Measurements from ENCODE around the gene TTLL10. TPM values are rescaled to one million over a fixed set of nuclear protein-coding genes. Genes with fewer than 3 reads are reported as not detected.

Gene TTLL10
- total RNA-seq, 1 donor from 2014 or later, result 0.71 TPM

DNA sequence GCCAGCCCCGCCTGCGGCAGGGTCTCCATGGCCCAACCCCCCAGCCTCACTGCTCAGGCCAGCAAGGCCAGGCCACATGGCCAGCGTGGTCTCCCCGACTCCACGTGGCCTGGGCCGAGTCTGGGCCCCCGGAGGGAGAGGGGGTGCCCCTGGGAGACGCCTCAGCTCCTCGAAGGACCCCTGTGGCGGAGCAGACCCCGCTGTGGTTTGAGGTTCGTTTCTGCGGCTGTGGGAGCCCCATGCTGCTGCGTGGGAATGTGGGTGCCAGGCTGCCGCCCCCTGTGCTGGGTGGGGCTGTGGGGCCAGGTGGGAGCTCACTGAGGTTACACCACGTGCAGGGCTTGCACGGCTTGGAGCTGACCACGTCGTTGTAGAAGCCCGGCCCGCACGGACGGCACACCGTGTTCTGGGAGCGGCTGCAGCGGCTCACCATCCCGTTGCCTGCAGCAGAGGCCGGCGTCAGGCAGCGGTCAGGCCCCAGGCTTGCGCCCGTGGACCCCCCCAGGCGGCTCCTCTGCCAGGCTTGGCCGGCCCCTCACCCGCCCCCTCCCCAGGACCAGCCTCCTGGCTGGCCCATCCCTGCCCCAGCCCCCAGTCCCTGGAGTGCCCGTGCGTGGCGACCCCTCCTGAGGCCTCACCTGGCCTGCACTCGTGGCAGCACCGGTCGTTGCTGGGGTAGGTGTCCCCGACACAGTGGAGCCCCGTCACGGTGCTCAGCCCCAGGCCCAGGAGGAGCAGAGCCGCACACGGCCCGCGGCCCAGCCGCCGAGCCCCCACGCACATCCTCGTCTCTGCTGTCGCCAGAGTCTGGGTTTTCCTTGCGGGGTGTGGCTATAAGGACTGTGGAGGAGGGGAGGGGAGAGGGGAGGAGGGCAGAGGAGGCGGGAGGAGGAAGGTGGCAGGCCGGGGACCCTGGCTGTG, 39.9 kb downstream of the TTLL10 start, which contains the start of gene TNFRSF4:
TNFRSF4 (minus strand) TSS at position 809 of the 921 bp plus-strand sequence; CDS start at position 783, 26 bp downstream.
- intact Hi-C loops (cut with DNase I), result no loop called here
- DNase-seq (ENCODE audit: low spot score) (no peak), ATAC-seq (no peak)

DNA sequence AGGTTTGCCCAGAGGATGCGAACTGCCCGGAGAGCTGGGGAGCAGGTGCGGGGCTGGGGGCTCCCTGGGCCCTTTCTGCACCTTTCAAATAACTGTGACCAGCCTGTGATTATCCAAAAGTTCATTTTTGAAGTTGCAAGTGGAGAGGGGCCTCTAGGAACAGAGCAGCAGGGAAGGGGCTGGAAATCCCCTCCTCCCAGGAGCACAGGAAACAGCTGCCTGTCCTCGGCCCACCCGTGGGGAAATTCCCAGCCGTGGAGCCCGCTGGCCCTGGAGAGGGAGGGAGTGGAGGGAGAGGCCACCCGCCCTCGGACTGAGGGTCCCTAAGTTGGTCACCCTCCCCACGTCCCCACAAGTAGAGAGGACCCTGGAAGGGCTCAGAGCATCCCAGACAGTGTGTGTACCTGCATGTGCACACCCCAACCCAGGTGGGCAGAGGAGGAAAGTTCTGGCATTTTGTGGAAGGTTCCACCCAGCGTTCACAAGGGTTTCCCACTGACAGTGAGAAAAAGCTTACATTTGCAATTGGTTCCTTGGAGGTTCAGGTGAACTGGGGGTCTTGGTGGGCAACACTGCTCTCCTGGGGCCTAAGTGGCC, 41.5 kb downstream of the TTLL10 start:
- intact Hi-C loops (cut with DNase I), result no loop called here
- no peak for ATAC-seq

DNA sequence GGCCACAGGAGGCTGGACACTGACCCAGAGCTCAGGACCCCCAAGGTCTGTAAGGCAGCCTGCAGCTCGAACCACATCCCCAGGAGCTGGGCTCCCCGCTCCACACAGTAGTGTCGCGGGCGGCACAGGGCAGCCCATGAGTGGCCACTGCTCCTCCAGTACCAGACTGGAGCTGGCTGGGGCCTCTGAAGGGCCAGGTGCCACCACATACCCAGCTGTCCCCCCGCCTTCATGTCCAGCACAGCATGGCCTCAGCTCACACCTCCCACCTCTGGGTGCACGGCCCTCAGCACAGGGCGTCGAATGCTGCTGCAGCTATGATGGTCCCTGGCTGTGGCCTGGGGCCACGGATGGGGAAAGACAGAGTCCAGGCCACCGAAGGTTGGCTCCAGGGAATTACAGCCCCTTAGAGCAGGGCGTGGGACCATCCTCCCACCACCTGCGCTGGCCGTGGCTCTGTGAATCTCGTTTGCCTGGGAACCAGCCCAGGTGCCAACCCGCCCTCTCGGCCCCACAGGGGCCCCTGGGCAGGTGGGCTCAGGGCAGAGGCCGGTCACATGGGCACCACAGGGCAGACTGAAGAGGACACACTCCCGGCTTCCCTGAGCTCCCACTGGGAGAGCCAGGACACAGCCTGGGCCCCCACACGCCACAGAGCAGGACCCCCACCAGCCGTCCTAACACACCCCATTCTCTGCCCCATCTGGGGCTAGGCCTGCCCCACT, 42.4 kb downstream of the TTLL10 start:
- intact Hi-C loops (cut with DNase I), result no loop called here
- DNase-seq (ENCODE audit: low spot score) (no peak), ATAC-seq (no peak)

More for the DNA sequence above, 41.5 kb downstream of the TTLL10 start:
- DNase-seq (ENCODE audit: low spot score), result no peak

DNA sequence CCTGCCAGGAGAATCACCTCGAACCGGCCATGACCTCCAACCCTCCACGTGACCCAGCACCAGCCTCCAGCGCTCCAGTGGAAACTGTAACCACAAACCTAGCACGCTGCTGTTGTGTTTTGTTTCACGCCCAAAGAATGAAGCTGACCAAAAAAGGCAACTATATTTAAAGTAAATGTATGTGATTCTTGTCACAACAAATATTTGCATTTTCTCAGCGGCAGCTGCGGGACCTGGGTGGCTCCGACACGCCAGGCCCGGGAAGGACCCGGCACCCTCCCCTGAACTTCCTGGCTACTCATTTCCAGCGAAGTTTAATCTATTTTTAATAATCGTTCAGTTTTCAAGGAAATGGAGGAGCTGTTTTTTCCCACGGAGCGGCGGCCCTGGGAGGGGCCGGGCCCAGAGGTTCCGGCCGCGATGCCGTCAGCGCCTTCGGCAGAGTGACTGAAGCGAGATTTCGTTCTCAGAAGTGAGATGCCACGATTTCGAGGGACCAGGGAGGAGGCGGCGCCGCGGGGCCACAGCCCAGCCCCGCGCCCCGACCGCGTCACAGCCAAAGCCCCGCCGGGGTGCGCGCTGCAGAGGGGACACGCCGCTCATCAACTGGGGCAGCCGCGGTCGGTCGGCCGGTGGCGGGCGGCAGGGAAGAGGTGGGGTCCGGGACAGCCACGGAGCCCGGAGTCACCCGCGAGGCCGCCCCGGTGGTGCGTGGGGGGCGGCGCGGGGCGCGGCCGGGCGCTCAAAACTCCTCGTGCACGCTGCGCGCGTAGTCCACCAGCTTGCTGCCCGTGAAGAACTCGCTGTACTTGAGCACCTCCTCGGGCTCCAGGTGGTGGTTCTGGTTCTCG, 43.3 kb downstream of the TTLL10 start:
- intact Hi-C loops (cut with DNase I), result no loop called here
- DNase-seq (ENCODE audit: low spot score) (no peak), ATAC-seq (no peak)

DNA sequence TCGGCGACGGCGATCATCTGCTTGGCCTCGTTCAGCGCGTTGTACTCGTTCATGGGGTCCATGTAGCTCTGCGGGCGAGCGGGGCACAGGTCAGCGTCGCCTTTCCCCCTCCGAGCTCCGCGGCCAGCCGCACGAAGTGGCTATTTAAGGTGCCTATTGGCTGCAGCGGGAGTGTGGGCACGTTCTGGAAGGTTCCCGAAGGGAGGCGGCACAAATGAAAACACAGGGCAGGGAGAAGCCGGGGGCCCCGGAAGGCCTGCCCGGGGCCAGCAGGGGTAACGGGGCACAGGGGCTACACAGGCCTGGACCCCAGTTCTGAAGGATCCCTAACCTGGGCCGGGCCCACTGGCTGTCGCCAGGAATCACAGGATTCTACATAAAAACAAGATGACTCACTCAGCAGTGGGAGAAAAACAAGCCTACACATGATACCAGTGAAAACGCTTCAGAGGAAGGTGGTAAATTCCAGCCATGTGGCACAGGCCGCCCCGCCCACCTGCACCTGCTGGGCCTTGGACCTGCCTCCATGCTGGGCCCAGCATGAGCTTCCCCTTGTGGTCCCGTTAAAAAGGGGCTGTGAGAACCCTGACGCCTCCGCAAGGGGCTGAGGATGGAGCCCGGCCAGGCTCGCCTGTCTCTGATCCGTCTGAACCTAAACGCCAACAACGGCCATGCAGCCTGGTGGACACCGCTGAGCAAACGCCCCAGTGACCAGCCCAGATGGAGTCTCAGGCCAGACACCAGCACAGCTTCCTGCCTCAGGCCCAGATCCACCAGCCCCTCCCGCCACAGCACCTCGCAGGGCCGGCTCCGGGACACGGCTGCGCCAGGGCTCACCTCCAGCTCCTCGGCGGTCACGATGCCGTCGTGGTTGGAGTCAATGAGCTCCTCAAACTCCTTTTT, 44.2 kb downstream of the TTLL10 start:
- DNase-seq (ENCODE audit: low spot score) (no peak), ATAC-seq (no peak)
- intact Hi-C loops (cut with DNase I), result no loop called here

DNA sequence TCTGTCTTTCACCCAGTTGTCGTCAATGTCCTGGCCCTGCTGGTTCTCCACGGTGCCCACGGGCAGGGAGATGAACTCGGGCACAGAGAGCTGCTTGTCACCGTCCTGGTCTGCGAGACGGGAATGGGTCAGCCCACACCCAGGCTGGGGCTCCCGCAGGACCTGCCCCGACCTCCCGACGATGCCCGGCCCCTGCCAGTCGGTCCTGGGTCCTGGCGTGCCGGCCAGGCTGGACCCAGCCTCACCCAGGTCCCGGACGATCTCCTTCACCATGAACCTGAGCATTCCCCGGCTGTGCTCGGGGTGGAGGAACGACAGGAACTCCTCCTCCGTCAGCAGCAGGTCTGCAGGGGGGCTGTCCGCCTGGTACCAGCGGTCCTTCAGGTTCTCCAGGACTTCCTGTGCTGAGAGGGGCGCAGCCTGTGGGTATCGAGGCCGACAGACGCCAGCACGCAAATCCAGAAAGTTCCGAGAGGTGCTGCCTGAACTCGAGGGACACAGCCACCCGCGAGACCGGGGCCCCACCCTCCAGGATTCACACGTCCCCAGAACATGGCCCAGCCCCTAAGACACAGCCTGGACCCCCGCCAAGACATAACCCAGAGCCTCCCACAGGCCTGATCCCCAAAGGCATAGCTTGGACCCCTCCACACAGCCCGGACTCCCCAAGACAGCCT, 45.0 kb downstream of the TTLL10 start:
- DNase-seq (ENCODE audit: low spot score) (no peak), ATAC-seq (no peak)
- intact Hi-C loops (cut with DNase I), result no loop called here

DNA sequence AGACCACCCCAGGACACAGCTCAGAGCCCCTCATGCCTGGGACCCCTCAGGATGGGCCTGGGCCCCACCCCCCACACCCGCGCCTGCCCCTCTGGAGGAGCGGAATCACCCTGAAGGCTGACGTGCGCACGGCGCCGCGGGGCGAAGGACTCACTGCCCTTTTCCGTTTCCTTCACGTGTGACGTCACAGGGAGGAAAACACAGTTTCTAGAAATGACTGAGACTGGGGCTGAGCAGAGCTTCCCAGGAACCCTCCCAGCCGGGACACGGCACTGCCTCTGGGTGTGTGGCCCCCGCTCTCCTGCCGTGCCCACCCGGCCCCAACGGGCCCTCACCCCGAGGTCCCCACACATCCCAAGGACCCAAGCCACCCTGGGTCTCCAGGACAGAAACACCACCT, 45.7 kb downstream of the TTLL10 start:
- DNase-seq (ENCODE audit: low spot score) (no peak), ATAC-seq (no peak)
- intact Hi-C loops (cut with DNase I), result no loop called here

DNA sequence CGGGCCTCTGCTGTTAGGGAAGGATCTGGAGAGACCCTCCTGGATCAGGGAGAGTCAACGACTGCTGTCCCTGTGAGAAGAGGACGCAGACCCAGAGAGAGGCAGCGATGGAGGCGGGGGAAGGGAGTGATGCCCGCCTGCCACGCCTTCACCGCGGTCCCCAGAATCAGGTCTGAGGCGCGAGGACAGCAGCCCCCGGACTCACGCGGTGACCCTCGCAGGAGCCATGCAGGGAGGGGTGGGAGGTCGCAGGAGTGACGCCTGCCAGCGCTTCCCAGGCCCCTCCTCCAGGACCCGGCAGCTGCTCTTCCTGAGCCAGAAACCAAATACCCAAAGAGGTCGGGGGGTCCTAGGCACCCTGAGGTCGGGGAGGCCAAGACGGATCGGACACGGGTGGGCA, 46.5 kb downstream of the TTLL10 start:
- ATAC-seq, result no peak
- intact Hi-C loops (cut with DNase I), result no loop called here

DNA sequence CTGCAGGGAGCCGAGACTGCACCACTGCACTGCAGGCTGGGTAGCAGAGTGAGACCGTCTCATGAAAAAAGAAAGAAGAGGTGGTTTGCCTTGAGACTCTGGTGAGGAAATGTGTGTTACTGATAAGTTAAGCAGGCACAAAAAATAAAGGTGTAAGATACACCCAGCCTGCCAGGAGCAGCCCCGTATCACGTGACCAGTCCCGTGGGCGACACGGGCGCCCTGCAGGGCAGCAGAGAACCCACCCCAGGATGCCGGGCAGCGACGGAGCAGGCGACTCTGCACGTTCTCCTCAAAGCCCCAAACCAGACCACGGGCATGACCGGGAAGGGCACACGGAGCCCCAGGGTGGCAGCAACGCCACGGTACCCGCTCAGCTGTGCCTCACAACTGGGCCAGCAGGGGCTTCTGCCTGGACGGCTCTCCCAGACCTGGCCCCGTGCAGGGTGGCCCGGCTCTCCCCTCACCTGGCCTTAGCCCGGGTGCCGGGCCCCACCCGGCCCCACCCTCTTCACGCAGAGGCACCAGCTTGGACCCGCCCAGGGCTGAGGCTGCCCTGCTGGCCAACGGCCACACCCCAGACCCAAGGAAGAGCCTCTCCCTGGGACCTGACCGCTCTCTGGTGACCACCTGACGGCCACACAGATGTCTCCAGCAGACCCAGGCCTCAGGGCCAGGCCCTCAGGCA, 48.4 kb downstream of the TTLL10 start:
- DNase-seq (ENCODE audit: low spot score), result no peak
- intact Hi-C loops (cut with DNase I), result no loop called here
- no peak for ATAC-seq

More for the DNA sequence above, 46.5 kb downstream of the TTLL10 start:
- no peak for DNase-seq (ENCODE audit: low spot score)

DNA sequence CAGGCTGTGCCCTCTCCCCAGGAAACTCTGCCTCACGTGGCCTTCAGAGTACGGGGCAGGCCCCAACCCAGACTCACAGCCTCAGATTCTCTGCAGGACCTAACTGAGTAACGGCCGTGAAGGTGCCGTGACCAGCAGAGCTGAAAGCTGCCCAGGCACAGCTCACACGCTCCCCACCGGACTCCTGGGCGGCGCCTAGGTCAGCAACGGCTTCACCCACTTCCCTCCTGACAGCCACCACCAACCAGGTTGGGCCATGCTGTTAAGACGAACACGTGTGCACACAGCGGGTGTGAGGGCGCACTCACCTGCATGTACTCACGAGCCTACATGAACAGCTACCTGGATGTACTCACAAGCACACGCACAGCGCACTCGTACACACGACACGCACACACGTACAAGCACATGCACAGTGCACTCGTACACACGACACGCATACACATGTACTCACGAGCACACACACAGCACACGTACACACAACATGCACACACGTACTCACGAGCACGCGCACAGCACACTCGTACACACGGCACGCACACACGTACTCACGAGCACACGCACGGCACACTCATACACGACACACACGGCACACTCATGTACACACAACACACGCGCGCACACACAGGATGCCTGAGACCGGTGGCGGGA, 49.0 kb downstream of the TTLL10 start:
- DNase-seq (ENCODE audit: low spot score) (no peak), ATAC-seq (no peak)
- intact Hi-C loops (cut with DNase I), result no loop called here

DNA sequence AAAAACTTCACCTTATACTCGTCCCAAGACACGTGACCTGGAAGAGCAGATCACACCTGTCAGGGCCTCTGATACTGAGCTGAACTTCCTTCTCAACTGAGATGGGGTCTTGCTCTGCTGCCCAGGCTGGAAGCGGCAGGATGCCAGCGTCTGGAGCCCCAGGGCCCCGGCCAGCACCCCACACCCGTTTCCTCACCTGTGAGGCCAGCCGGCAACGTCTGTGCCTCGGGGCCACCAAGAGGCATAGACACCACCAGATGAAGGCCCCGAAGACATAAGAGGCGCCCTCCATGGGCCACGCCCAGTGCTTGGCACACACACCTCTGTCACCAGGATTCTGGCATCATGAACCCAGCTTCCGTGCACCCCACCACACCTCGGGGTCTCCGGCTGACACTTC, 49.6 kb downstream of the TTLL10 start:
- DNase-seq (ENCODE audit: low spot score), result no peak
- intact Hi-C loops (cut with DNase I), result no loop called here
- ATAC-seq, result no peak

DNA sequence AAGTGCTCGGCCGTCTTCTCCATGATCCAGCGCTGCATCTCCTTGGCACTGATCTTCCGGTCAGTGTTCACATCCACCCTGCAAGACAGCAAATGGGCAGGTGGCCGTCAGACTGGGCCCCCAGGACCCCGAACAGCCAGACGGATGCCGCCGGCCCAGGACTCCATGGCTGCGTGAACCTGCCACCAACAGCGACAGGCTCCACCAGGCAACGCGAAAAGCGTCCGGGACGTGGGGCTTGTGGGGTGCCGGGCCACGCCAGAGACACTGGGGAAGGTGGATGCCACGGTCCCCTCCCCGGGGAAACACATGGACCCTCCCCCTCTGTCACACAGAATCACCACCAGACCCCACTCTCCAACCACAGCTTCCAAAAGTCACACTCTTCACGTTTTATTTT, 50.2 kb downstream of the TTLL10 start:
- ATAC-seq (no peak), DNase-seq (ENCODE audit: low spot score) (no peak)
- intact Hi-C loops (cut with DNase I), result no loop called here

DNA sequence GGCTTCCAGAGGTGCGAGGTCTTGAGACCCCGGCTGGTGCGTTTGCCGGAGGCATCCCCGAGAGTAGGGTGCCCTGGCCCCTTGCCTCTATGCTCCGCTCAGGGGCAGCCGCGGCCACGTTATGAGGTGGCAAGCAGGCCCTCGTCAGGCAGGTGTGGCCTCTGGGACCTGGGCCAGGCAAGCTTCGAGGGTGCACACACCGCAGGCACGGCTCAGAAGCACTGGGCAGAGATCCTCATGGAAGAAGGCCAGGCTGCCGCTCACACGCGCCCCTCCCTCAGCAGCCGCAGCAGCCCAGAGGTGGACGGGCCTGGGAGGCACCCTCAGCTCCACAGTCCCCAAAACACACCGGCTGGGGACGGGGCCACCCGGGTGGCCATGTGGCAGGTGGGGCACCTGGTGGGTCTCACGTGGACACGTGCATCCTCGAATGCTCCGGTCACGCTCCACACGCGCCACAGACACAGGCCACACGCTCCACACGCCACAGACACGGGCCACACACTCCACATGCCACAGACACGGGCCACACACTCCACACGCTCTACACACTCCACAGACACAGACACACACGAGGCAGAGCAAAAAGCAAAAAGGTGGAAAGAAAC, 51.7 kb downstream of the TTLL10 start:
- DNase-seq (ENCODE audit: low spot score) (no peak), ATAC-seq (no peak)
- intact Hi-C loops (cut with DNase I), result no loop called here

DNA sequence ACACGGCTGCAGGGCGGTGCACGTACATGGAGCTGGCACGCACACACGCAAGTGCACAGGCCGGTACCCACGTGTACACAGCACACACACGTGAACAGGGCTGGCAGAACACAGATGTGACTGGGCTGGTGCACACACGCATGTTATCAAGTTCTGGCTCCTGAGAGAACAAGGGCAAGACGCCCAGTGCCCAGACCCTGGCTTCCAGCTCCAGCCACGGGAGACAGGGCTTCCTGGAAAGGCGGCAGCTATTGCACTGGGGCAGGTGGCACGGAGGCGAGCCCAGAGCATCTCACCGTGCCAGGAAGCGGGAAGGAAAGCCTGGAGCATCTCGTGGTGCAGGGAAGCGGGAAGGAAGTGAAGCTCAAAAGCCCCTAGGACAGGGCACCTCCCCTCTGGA, 52.2 kb downstream of the TTLL10 start:
- DNase-seq (ENCODE audit: low spot score) (no peak), ATAC-seq (no peak)
- intact Hi-C loops (cut with DNase I), result no loop called here

DNA sequence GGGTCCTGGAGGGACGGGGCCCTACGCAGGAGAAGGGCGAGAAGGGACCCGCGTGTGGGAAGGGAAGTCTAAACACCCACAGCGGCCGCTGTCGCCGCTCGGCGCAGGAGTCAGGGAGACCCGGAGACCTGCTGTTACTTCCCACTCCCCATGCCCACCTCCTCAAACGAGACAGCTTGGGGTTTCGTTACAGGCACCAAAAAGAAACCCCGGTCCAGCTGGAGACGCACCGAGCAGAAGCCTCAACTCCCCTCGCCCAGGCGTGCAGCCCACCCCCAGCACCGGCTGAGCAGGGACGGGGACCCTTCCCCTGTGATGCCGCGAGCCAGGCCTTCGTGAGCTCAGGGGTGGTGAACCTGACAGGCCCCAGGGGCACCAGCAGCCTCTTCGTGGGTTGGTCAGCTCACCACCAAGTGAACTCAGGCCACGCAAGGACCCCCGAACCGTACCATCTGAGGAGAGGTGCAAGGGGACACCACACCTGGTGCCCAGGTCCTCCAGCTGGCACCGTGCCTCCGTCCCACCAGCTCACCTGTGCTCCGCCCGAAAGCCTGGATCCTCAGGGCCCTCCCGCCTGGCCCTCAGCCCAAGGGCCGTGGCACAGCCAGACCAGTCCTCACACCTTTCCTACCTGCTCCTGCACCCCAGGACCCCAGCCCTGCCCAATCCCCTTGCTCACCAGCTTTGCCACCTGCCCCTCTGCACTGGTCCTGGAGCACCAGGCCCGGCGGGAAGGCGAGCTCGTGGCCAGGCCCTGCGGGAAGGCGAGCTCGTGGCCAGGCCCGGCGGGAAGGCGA, 53.1 kb downstream of the TTLL10 start:
- intact Hi-C loops (cut with DNase I), result no loop called here
- ATAC-seq (no peak), DNase-seq (ENCODE audit: low spot score) (no peak)

All from sciatic nerve (tissue), 2 donors.